IMR-90 (cell line): ENCODE data around the gene HIRA. TPM values are rescaled to one million over a fixed set of nuclear protein-coding genes. Genes with fewer than 3 reads are reported as not detected.

ENCODE experiments used
- ATAC-seq: fragments of 200-7000 bp; cut with Tn5 transposase; 2 replicates; pipeline ENCODE4 v1.9.1; 2020; ENCODE audit warnings: low read depth, mild to moderate bottlenecking, moderate library complexity
- BruUV-seq: library from RNA; stranded (reverse); fragments of 400-500 nt; replicated peaks from 2 replicates; lab custom pipeline; 2021; lab: Mats Ljungman, UMichigan
- CTCF ChIA-PET: fragments of 300-600 bp; formaldehyde crosslinking; extraction: SDS; loops from one replicate; lab custom pipeline; 2021; ENCODE audit warnings: antibody characterized with exemption; lab: Yijun Ruan, JAX
- POLR2A ChIA-PET: fragments of 300-600 bp; sonication (Branson Sonifier 250); formaldehyde crosslinking; loops from one replicate; lab custom pipeline; 2022; ENCODE audit warnings: antibody characterized with exemption; ENCODE audit not compliant: unreplicated experiment; lab: Charles Lee
- DNase-seq: peaks from one replicate; pipeline ENCODE4 v3.0.0; 2013
- H2AFZ ChIP-seq: replicated peaks from 2 replicates; pipeline ENCODE3; 2013; ENCODE audit warnings: low read length, mild to moderate bottlenecking; ENCODE audit not compliant: poor library complexity
- H2AK5ac ChIP-seq: 2 replicates; pipeline ENCODE4 v1.6.1; 2013; ENCODE audit warnings: low read depth, low read length, inconsistent platforms
- H2AK9ac ChIP-seq: replicated peaks from 2 replicates; pipeline ENCODE3; 2013; ENCODE audit warnings: mild to moderate bottlenecking, low read depth, low read length, moderate library complexity; ENCODE audit not compliant: poor library complexity
- H2BK120ac ChIP-seq: 2 replicates; pipeline ENCODE4 v1.6.1; 2013; ENCODE audit warnings: low read depth, low read length, inconsistent platforms
- H2BK15ac ChIP-seq: 3 replicates; pipeline ENCODE4 v1.6.1; 2013; ENCODE audit warnings: low read depth, low read length, inconsistent platforms
- H2BK20ac ChIP-seq: 2 replicates; pipeline ENCODE4 v1.6.1; 2013; ENCODE audit warnings: low read depth, mild to moderate bottlenecking, inconsistent platforms, low read length, moderate library complexity
- H2BK5ac ChIP-seq: 2 replicates; pipeline ENCODE4 v1.6.1; 2013; ENCODE audit warnings: mild to moderate bottlenecking, low read depth, low read length, inconsistent platforms; ENCODE audit not compliant: poor library complexity, severe bottlenecking
- H3K14ac ChIP-seq: replicated peaks from 2 replicates; pipeline ENCODE4 v1.6.1; 2013; ENCODE audit warnings: low read depth, low read length, inconsistent platforms
- H3K18ac ChIP-seq: 2 replicates; pipeline ENCODE4 v1.6.1; 2013; ENCODE audit warnings: low read depth, low read length, control low read depth
- H3K23ac ChIP-seq: 2 replicates; pipeline ENCODE4 v1.6.1; 2013; ENCODE audit warnings: low read depth, low read length, inconsistent platforms
- H3K27ac ChIP-seq: 2 replicates; pipeline ENCODE4 v1.5.1; 2013; ENCODE audit warnings: mild to moderate bottlenecking, control low read depth, low read length; ENCODE audit not compliant: insufficient read depth
- H3K27me3 ChIP-seq: 2 replicates; pipeline ENCODE4 v1.6.1; 2013; ENCODE audit warnings: low read length; ENCODE audit not compliant: control insufficient read depth, insufficient read depth
- H3K36me3 ChIP-seq: 2 replicates; pipeline ENCODE4 v1.6.1; 2013; ENCODE audit warnings: low read length, mixed read lengths; ENCODE audit not compliant: control insufficient read depth, insufficient read depth
- H3K4ac ChIP-seq: 2 replicates; pipeline ENCODE4 v1.6.1; 2013; ENCODE audit warnings: low read depth, low read length, inconsistent platforms
- H3K4me1 ChIP-seq: 2 replicates; pipeline ENCODE4 v1.6.1; 2013; ENCODE audit warnings: low read length, mixed read lengths; ENCODE audit not compliant: control insufficient read depth, insufficient read depth
- H3K4me2 ChIP-seq: 2 replicates; pipeline ENCODE4 v1.6.1; 2013; ENCODE audit warnings: low read depth, mild to moderate bottlenecking, control low read depth, low read length, moderate library complexity
- H3K4me3 ChIP-seq: 2 replicates; pipeline ENCODE4 v1.5.1; 2013; ENCODE audit warnings: low read depth, mild to moderate bottlenecking, control low read depth, low read length, moderate library complexity; ENCODE audit not compliant: insufficient read depth
- H3K56ac ChIP-seq: 2 replicates; pipeline ENCODE4 v1.6.1; 2013; ENCODE audit warnings: low read length, inconsistent platforms; ENCODE audit not compliant: insufficient read depth; ENCODE audit errors: extremely low read depth
- H3K79me1 ChIP-seq, 2 experiments: 2 replicates each; pipeline ENCODE4 v1.6.1; 2013; ENCODE audit warnings: low read length in 2 of 2, inconsistent platforms in 1 of 2, low read depth in 1 of 2
- H3K9ac ChIP-seq: 2 replicates; pipeline ENCODE4 v1.6.1; 2013; ENCODE audit warnings: low read depth, low read length, control low read depth
- H3K9me1 ChIP-seq: 2 replicates; pipeline ENCODE4 v1.6.1; 2013; ENCODE audit warnings: low read length, inconsistent platforms; ENCODE audit not compliant: insufficient read depth
- H3K9me3 ChIP-seq: 2 replicates; pipeline ENCODE4 v1.6.1; 2013; ENCODE audit warnings: low read length; ENCODE audit not compliant: control insufficient read depth, insufficient read depth
- H4K20me1 ChIP-seq: 2 replicates; pipeline ENCODE4 v1.6.1; 2013; ENCODE audit warnings: low read length, inconsistent platforms; ENCODE audit not compliant: insufficient read depth
- H4K5ac ChIP-seq: 2 replicates; pipeline ENCODE4 v1.6.1; 2013; ENCODE audit warnings: mild to moderate bottlenecking, low read depth, low read length, control low read depth
- H4K8ac ChIP-seq, 2 experiments: 2 replicates each; pipeline ENCODE4 v1.6.1; 2013; ENCODE audit warnings: low read depth in 2 of 2, low read length in 2 of 2, control low read depth in 1 of 2, inconsistent platforms in 1 of 2
- H4K91ac ChIP-seq: 2 replicates; pipeline ENCODE4 v1.6.1; 2013; ENCODE audit warnings: low read depth, low read length, inconsistent platforms; ENCODE audit not compliant: insufficient read depth
- BHLHE40 ChIP-seq: fragments of 150-350 bp; IDR thresholded peaks from 2 replicates; pipeline ENCODE4 v1.6.1; 2016; ENCODE audit warnings: mild to moderate bottlenecking, low read depth, low read length
- CEBPB ChIP-seq: IDR thresholded peaks from 2 replicates; pipeline ENCODE4 v1.6.1; 2012; ENCODE audit warnings: low read depth, low read length, improper control_type of control experiment
- CHD1 ChIP-seq: IDR thresholded peaks from 2 replicates; pipeline ENCODE4 v1.6.1; 2012; ENCODE audit warnings: low read depth, low read length, improper control_type of control experiment
- FOS ChIP-seq: fragments of 150-350 bp; IDR thresholded peaks from 2 replicates; pipeline ENCODE4 v1.6.1; 2016; ENCODE audit warnings: low read depth, low read length
- MAFK ChIP-seq: IDR thresholded peaks from 2 replicates; pipeline ENCODE4 v1.6.1; 2012; ENCODE audit warnings: low read depth, low read length, improper control_type of control experiment
- MAZ ChIP-seq: IDR thresholded peaks from 2 replicates; pipeline ENCODE4 v1.6.1; 2012; ENCODE audit warnings: low read depth, mild to moderate bottlenecking, low read length, improper control_type of control experiment, moderate library complexity, borderline replicate concordance
- NFE2L2 ChIP-seq: fragments of 150-350 bp; IDR thresholded peaks from 2 replicates; pipeline ENCODE4 v1.6.1; 2016; ENCODE audit warnings: low read depth, mild to moderate bottlenecking, low read length
- POLR2A ChIP-seq: IDR thresholded peaks from 2 replicates; pipeline ENCODE4 v1.6.1; 2012; ENCODE audit warnings: mild to moderate bottlenecking, low read depth, low read length
- RAD21 ChIP-seq: IDR thresholded peaks from 2 replicates; pipeline ENCODE4 v1.6.1; 2012; ENCODE audit warnings: low read length, improper control_type of control experiment
- RFX5 ChIP-seq: IDR thresholded peaks from 2 replicates; pipeline ENCODE4 v1.8.0; 2012; ENCODE audit warnings: low read depth, mild to moderate bottlenecking, low read length, moderate library complexity
- SMC3 ChIP-seq: fragments of 150-350 bp; IDR thresholded peaks from 2 replicates; pipeline ENCODE4 v1.6.1; 2016; ENCODE audit warnings: low read depth, mild to moderate bottlenecking, antibody characterized with exemption, low read length, moderate library complexity
- WGBS, 2 experiments: methylation state at CpG; one replicate each; pipeline versions ENCODE4 v1.1.5 to v1.1.7; 2013; ENCODE audit warnings: missing lambda C conversion rate in 2 of 2; ENCODE audit not compliant: insufficient read length in 1 of 2; ENCODE audit errors: extremely low coverage in 2 of 2; 5-methylcytosine and 5-hydroxymethylcytosine counted together
- dilution Hi-C: fragments of 300-500 bp; cut with HindIII; formaldehyde crosslinking; loops from one replicate; pipeline ENCODE4 v1.14.3; 2018; ENCODE audit warnings: low sequenced_read_pairs; ENCODE audit not compliant: unreplicated experiment
- in situ Hi-C: fragments of 300-500 bp; cut with MboI; formaldehyde crosslinking; loops from 3 replicates; pipeline ENCODE4 v1.14.3; 2019; ENCODE audit warnings: low sequenced_read_pairs, inconsistent platforms, mixed read lengths
- intact Hi-C: fragments of 100-400 bp; cut with micrococcal nuclease; formaldehyde crosslinking; loops from 2 replicates; pipeline ENCODE4 v1.10.0; 2022
- polyA plus RNA-seq, 3 experiments: library from polyadenylated mRNA; depleted of rRNA; stranded (reverse); fragments of >200 nt; gene quantifications; 2 replicates each; pipeline ENCODE4 v1.2.3, GENCODE V29; 2012; ENCODE audit warnings: low replicate concordance in 1 of 3
- total RNA-seq: library from RNA; depleted of rRNA; stranded (reverse); fragments of >200 nt; gene quantifications from 2 replicates; pipeline ENCODE4 v1.2.3, GENCODE V29; 2012
- TF ChIP-seq, protein P1 (sequence below): fragments of 150-350 bp; IDR thresholded peaks from 2 replicates; pipeline ENCODE4 v1.6.1; 2016; ENCODE audit warnings: low read depth, mild to moderate bottlenecking, low read length, moderate library complexity, borderline replicate concordance
- TF ChIP-seq, protein P2 (sequence below): conservative IDR thresholded peaks from 2 replicates; pipeline ENCODE4 v1.5.1; 2012; ENCODE audit warnings: mild to moderate bottlenecking, low read depth, low read length, improper control_type of control experiment

The HIRA gene
- total and polyA plus RNA-seq, 2 of the 4 experiments (the other 2 are of a cell fraction) = 14.5 to 24.2 TPM

DNA sequence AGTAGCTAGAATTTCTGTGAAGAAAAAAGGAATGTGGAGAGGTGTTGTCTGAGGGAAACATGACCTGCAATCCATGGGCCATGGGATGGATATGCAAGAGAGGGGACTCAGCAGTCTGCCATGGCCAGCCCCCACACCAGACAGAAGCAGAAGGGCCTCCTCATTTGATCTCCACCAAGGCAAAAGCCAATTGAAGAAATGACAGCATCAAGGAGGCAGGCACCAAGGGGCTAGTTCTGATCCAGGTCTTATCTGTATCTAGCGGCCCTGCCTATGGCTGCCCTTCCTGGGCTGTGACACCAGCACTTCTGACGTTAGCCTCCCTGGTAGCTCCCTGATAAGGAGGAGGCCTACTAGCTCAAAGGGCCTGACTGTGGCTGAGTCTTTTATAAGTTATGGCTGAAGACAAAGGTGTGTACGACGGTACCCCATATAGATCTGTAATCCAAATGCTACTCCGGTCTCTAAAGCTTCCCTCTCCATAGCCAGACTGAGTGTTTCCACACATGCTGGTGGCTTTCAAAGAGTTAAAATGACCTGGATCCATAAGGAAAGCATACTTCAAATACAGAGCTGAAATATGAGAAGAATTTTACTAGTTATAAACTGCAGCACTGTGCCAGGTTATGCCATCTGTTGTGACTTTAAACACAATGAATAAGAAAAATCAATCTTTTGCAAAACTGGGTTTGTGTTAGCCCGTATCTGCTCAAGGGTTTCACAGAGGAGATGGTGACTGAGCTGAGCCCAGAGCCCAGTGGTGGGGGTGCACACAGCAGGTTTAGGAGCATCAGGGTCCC, 34.4 kb downstream of the HIRA start:
- peaks cover 58% of the 10 kb centered on the region for H3K36me3 ChIP-seq
- 100% methylated on average over 1 of the region's 6 CpGs; no CpG with 5 or more reads in 1 of the 2 experiments for WGBS, 2 experiments
- H3K9me1 ChIP-seq = no peaks in the 10 kb centered on the region

More for the DNA sequence above, 34.4 kb downstream of the HIRA start:
- no peaks in the 10 kb centered on the region for H3K9me3 ChIP-seq
- H4K20me1 ChIP-seq = peaks cover 2% of the 10 kb centered on the region; the same call in 1 of the 2 replicates
- H3K23ac ChIP-seq = no peak overlapping the region
- intact Hi-C loops = no loop called here
- no peak overlapping the region for H3K9ac ChIP-seq
- H2BK20ac ChIP-seq = no peak overlapping the region
- no TSS peak for BruUV-seq
- H3K27me3 ChIP-seq = no peaks in the 10 kb centered on the region
- H2BK5ac ChIP-seq = no peak overlapping the region
- no peak overlapping the region for H3K4ac ChIP-seq
- H3K18ac ChIP-seq = no peak overlapping the region
- no peak overlapping the region for H2AK9ac ChIP-seq
- H3K56ac ChIP-seq = no peak overlapping the region
- H2AFZ ChIP-seq = no peak overlapping the region
- no peaks in the 10 kb centered on the region for H3K4me1 ChIP-seq
- H2BK15ac ChIP-seq = no peak overlapping the region
- no peak overlapping the region for H4K91ac ChIP-seq
- no peak for DNase-seq
- no peak overlapping the region for H2BK120ac ChIP-seq
- no peak overlapping the region for H2AK5ac ChIP-seq
- H3K79me1 ChIP-seq = peaks cover 13 to 16% of the 10 kb centered on the region in 2 experiments; a peak in 3 of 4 replicates
- CTCF ChIA-PET = no interaction called here
- TF ChIP-seq CEBPB (no peak), CHD1 (no peak), BHLHE40 (no peak), RAD21 (no peak), FOS (no peak), RFX5 (no peak), MAZ (no peak), SMC3 (no peak), POLR2A (no peak), MAFK (no peak), NFE2L2 (no peak)
- TF ChIP-seq, protein P1, sequence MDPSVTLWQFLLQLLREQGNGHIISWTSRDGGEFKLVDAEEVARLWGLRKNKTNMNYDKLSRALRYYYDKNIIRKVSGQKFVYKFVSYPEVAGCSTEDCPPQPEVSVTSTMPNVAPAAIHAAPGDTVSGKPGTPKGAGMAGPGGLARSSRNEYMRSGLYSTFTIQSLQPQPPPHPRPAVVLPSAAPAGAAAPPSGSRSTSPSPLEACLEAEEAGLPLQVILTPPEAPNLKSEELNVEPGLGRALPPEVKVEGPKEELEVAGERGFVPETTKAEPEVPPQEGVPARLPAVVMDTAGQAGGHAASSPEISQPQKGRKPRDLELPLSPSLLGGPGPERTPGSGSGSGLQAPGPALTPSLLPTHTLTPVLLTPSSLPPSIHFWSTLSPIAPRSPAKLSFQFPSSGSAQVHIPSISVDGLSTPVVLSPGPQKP = no peak
- TF ChIP-seq, protein P2, sequence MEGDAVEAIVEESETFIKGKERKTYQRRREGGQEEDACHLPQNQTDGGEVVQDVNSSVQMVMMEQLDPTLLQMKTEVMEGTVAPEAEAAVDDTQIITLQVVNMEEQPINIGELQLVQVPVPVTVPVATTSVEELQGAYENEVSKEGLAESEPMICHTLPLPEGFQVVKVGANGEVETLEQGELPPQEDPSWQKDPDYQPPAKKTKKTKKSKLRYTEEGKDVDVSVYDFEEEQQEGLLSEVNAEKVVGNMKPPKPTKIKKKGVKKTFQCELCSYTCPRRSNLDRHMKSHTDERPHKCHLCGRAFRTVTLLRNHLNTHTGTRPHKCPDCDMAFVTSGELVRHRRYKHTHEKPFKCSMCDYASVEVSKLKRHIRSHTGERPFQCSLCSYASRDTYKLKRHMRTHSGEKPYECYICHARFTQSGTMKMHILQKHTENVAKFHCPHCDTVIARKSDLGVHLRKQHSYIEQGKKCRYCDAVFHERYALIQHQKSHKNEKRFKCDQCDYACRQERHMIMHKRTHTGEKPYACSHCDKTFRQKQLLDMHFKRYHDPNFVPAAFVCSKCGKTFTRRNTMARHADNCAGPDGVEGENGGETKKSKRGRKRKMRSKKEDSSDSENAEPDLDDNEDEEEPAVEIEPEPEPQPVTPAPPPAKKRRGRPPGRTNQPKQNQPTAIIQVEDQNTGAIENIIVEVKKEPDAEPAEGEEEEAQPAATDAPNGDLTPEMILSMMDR = no peak
- no peak overlapping the region for H3K4me3 ChIP-seq
- dilution Hi-C loops = no loop called here
- no peak overlapping the region for H3K27ac ChIP-seq
- H3K14ac ChIP-seq = no peak overlapping the region
- no peak overlapping the region for H4K5ac ChIP-seq
- POLR2A ChIA-PET = no interaction called here
- H3K4me2 ChIP-seq = no peak overlapping the region
- in situ Hi-C loops = no loop called here
- H4K8ac ChIP-seq = no peak overlapping the region
- no peak; the same call in 1 of the 2 replicates for ATAC-seq
